ENCODE measurements around the gene EFNA2.

DNA sequence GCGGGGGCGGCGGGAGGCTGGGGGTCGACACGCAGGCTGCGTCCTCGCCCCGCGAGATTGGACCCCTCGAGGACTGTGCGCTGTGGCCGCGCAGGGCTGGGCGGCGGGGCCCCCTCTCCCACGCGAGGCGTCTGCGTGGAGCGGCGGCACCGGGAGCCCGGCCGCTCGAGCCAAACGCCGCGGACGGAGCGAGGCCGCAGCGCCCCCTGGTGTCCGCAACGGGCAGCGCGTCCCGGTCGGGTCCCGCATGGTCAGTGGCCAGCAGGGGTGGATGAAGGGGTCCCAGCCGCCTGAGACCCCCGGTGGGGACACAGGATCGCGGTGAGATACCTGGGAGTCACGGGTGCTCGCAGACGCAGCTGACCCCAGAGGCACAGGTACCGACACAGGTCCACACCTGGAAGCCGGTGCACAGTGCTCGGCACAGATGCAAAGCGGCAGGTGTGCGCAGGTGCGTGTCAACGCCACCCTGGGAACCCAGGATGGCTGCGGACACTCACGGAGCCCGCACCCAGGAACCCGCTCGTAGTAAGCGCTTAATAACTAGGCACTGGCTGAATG is 18.7 kb upstream of the EFNA2 start:
- TF ChIP-seq ESRRA (IDR thresholded peaks at IDR 0.05; ENCODE audit: borderline replicate concordance, low read length): no peak
- TF ChIP-seq TP53 (CRISPR knock-in tag; IDR thresholded peaks at IDR 0.05): 0 out of 2 replicates have a peak, but pooled peaks have one; percentile 14
- TF ChIP-seq POLR2AphosphoS2 (conservative IDR thresholded peaks at IDR 0.05; ENCODE audit: low read length): no peak
- TF ChIP-seq EP300 (IDR thresholded peaks at IDR 0.05): no peak
- TF ChIP-seq, protein P1, sequence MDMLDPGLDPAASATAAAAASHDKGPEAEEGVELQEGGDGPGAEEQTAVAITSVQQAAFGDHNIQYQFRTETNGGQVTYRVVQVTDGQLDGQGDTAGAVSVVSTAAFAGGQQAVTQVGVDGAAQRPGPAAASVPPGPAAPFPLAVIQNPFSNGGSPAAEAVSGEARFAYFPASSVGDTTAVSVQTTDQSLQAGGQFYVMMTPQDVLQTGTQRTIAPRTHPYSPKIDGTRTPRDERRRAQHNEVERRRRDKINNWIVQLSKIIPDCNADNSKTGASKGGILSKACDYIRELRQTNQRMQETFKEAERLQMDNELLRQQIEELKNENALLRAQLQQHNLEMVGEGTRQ (IDR thresholded peaks at IDR 0.05): no peak
- TF ChIP-seq, protein P2, sequence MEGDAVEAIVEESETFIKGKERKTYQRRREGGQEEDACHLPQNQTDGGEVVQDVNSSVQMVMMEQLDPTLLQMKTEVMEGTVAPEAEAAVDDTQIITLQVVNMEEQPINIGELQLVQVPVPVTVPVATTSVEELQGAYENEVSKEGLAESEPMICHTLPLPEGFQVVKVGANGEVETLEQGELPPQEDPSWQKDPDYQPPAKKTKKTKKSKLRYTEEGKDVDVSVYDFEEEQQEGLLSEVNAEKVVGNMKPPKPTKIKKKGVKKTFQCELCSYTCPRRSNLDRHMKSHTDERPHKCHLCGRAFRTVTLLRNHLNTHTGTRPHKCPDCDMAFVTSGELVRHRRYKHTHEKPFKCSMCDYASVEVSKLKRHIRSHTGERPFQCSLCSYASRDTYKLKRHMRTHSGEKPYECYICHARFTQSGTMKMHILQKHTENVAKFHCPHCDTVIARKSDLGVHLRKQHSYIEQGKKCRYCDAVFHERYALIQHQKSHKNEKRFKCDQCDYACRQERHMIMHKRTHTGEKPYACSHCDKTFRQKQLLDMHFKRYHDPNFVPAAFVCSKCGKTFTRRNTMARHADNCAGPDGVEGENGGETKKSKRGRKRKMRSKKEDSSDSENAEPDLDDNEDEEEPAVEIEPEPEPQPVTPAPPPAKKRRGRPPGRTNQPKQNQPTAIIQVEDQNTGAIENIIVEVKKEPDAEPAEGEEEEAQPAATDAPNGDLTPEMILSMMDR (IDR thresholded peaks at IDR 0.05): peak; percentile 82
- TF ChIP-seq RCOR1 (IDR thresholded peaks at IDR 0.05; ENCODE audit: low read depth, low read length): no peak
- no peak for TF ChIP-seq NFE2L2 (conservative IDR thresholded peaks at IDR 0.05; ENCODE audit: low read length)
- no peak for TF ChIP-seq REST (IDR thresholded peaks at IDR 0.05)

Measured in A549 (cell line).